Panc1 (cell line): ENCODE data around the gene PDE3B. TPM values are rescaled to one million over a fixed set of nuclear protein-coding genes. Genes with fewer than 3 reads are reported as not detected.

Experiments
- ATAC-seq: fragments of 200-7000 bp; cut with Tn5 transposase; 2 replicates; pipeline ENCODE4 v1.9.1; 2020; ENCODE audit warnings: mild to moderate bottlenecking, moderate library complexity
- BruUV-seq: library from RNA; stranded (reverse); fragments of 400-500 nt; replicated peaks from 2 replicates; lab custom pipeline; 2021; lab: Mats Ljungman, UMichigan
- CTCF ChIA-PET: fragments of 300-600 bp; sonication (Branson Sonifier 250); formaldehyde crosslinking; loops from one replicate; lab custom pipeline; 2022; ENCODE audit warnings: antibody characterized with exemption; lab: Charles Lee
- POLR2A ChIA-PET: fragments of 300-600 bp; sonication (Branson Sonifier 250); formaldehyde crosslinking; loops from one replicate; lab custom pipeline; 2022; ENCODE audit warnings: antibody characterized with exemption; lab: Charles Lee
- DNase-seq: peaks from one replicate; pipeline ENCODE4 v3.0.0-alpha.2; 2010; ENCODE audit warnings: low read depth, low spot score
- H3K27ac ChIP-seq: 2 replicates; pipeline ENCODE4 v1.5.1; 2011; ENCODE audit warnings: mild to moderate bottlenecking, low read length, inconsistent platforms
- H3K27me3 ChIP-seq: fragments of 200-500 bp; sonication (Bioruptor generic); 2 replicates; pipeline ENCODE4 v1.6.0; 2014; ENCODE audit warnings: low read length, inconsistent platforms; ENCODE audit not compliant: control insufficient read depth, insufficient read depth
- H3K36me3 ChIP-seq: fragments of 200-500 bp; sonication (Bioruptor generic); 2 replicates; pipeline ENCODE4 v1.5.1; 2014; ENCODE audit warnings: inconsistent platforms, mild to moderate bottlenecking, low read length, moderate library complexity; ENCODE audit not compliant: control insufficient read depth, insufficient read depth
- H3K4me1 ChIP-seq: 2 replicates; pipeline ENCODE4 v1.5.1; 2011; ENCODE audit warnings: inconsistent platforms, mild to moderate bottlenecking, low read length, moderate library complexity; ENCODE audit not compliant: control insufficient read depth, insufficient read depth
- H3K4me3 ChIP-seq, 2 experiments: 2 replicates each; pipeline ENCODE4 v1.5.1; 2011 to 2012; ENCODE audit warnings: low read depth in 2 of 2, low read length in 2 of 2, mild to moderate bottlenecking in 2 of 2, inconsistent platforms in 1 of 2, moderate library complexity in 1 of 2
- H3K9me3 ChIP-seq: fragments of 200-500 bp; sonication (Bioruptor generic); 2 replicates; pipeline ENCODE4 v1.5.1; 2014; ENCODE audit warnings: low read depth, mild to moderate bottlenecking, inconsistent platforms, low read length, moderate library complexity; ENCODE audit not compliant: control insufficient read depth, insufficient read depth
- CTCF ChIP-seq: fragments of 450-650 bp; IDR thresholded peaks from 2 replicates; pipeline ENCODE4 v1.5.1; 2017; ENCODE audit warnings: mild to moderate bottlenecking
- POLR2AphosphoS5 ChIP-seq: IDR thresholded peaks from 2 replicates; pipeline ENCODE4 v1.6.1; 2012; ENCODE audit warnings: mild to moderate bottlenecking, low read depth, low read length, moderate library complexity
- REST ChIP-seq, 2 experiments: IDR thresholded peaks; 2 replicates each; pipeline ENCODE4 v1.6.1; 2011 to 2012; ENCODE audit warnings: low read depth in 2 of 2, control low read depth in 1 of 2, low read length in 1 of 2, mild to moderate bottlenecking in 1 of 2, moderate library complexity in 1 of 2; ENCODE audit not compliant: insufficient read depth in 1 of 2
- SIN3A ChIP-seq: IDR thresholded peaks from 2 replicates; pipeline ENCODE4 v1.6.1; 2012; ENCODE audit warnings: low read depth, mild to moderate bottlenecking, low read length, moderate library complexity, borderline replicate concordance; ENCODE audit not compliant: insufficient read depth
- TCF7L2 ChIP-seq: IDR thresholded peaks from 2 replicates; pipeline ENCODE4 v1.6.1; 2011; ENCODE audit warnings: mild to moderate bottlenecking, low read depth, low read length, inconsistent platforms
- in situ Hi-C: cut with HindIII; loops from 2 replicates; pipeline ENCODE4 v1.10.0; 2016; ENCODE audit warnings: low sequenced_read_pairs, low pct_unique_long_range_greater_than_20kb
- intact Hi-C: fragments of 100-400 bp; cut with micrococcal nuclease; formaldehyde crosslinking; loops from one replicate; pipeline ENCODE4 v1.10.0; 2022; ENCODE audit not compliant: unreplicated experiment
- total RNA-seq: library from RNA; stranded (reverse); gene quantifications from one replicate; pipeline ENCODE4 v1.2.1, GENCODE V29; 2021; ENCODE audit not compliant: unreplicated experiment

The PDE3B gene
- total RNA-seq, 1 experiment from 2014 or later, result 33.0 TPM

DNA sequence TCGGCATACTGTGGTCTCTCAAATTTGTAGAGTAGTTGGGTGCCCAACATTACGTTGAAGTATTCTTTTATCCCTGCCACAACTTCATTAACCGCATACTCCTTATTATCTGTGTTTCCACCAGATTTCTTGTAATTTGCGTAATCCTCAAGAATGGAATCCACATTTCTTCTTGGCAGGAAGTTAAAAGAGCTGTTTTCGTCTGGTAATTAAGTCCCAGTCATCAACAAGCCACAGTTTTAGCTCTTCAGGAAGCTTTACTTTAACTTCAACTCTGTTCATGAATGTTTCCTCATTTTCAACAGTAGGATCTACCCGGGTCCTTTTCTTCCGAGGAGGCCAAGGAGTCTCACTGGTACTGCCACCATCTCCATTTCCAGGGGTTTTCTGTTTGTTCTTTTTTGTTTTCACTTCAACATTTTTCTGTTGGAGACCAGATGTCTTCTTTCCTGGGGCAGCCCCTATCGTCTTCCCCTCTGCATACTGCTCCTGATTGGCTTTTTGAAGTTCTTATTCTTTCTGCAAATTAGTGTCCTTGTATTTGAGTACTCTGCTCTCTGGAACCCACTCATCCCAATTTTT, 30.3 kb downstream of the PDE3B start:
- CTCF ChIA-PET, result no interaction called here
- H3K4me3 ChIP-seq, result no peak overlapping the region
- POLR2A ChIA-PET, result no interaction called here
- H3K27ac ChIP-seq, result no peak overlapping the region
- no peak for DNase-seq
- no TSS peak for BruUV-seq
- in situ Hi-C loops (no loop called here), intact Hi-C loops (no loop called here)
- H3K4me1 ChIP-seq, result no peaks in the 10 kb centered on the region
- no peaks in the 10 kb centered on the region for H3K27me3 ChIP-seq
- no peak for ATAC-seq
- TF ChIP-seq CTCF, result no peak
- TF ChIP-seq SIN3A, result no peak
- no peak for TF ChIP-seq TCF7L2
- TF ChIP-seq POLR2AphosphoS5, result no peak
- no peak for TF ChIP-seq REST (IDR thresholded peaks at IDR 0.05; ENCODE audit: insufficient read depth in 1 of 2, low read depth in 2 of 2, low read length in 1 of 2)
- H3K9me3 ChIP-seq, result no peaks in the 10 kb centered on the region; the same call in 1 of the 2 replicates
- no peaks in the 10 kb centered on the region for H3K36me3 ChIP-seq

- intact Hi-C loops, result no loop called here
- CTCF ChIA-PET, result no interaction called here
- H3K27ac ChIP-seq, result no peak overlapping the region
- BruUV-seq, result no TSS peak
- peaks cover 4% of the 10 kb centered on the region; the same call in 1 of the 2 replicates for H3K9me3 ChIP-seq
- no peaks in the 10 kb centered on the region for H3K4me1 ChIP-seq
- no peak overlapping the region for H3K4me3 ChIP-seq
- H3K27me3 ChIP-seq, result no peaks in the 10 kb centered on the region
- in situ Hi-C loops, result no loop called here
- ATAC-seq, result no peak
- TF ChIP-seq POLR2AphosphoS5, result no peak
- TF ChIP-seq TCF7L2, result no peak
- TF ChIP-seq SIN3A, result no peak
- no peak for TF ChIP-seq REST (IDR thresholded peaks at IDR 0.05; ENCODE audit: insufficient read depth in 1 of 2, low read depth in 2 of 2, low read length in 1 of 2)
- TF ChIP-seq CTCF, result no peak
- no peaks in the 10 kb centered on the region for H3K36me3 ChIP-seq
- DNase-seq, result no peak
- POLR2A ChIA-PET, result no interaction called here
Observed at GRCh38 chr11:14676068-14676467, 32.5 kb downstream of the PDE3B start.
